GM12891 (cell line): Measurements from ENCODE around the gene FAM20C.

Source experiments
- PAX5 ChIP-seq: IDR thresholded peaks from 2 replicates; pipeline ENCODE4 v1.6.1; 2011; ENCODE audit warnings: low read length, moderate library complexity, mild to moderate bottlenecking; ENCODE audit not compliant: insufficient read depth, severe bottlenecking
- POLR2A ChIP-seq: IDR thresholded peaks from 2 replicates; pipeline ENCODE4 v1.6.1; 2011; ENCODE audit warnings: low read depth, low read length, control low read depth
- POLR2AphosphoS5 ChIP-seq: IDR thresholded peaks from 2 replicates; pipeline ENCODE4 v1.6.1; 2011; ENCODE audit warnings: low read depth, low read length, control low read depth
- POU2F2 ChIP-seq: IDR thresholded peaks from 2 replicates; pipeline ENCODE4 v1.6.1; 2011; ENCODE audit warnings: low read depth, mild to moderate bottlenecking, control low read depth, low read length, moderate library complexity
- SPI1 ChIP-seq: IDR thresholded peaks from 2 replicates; pipeline ENCODE4 v1.6.1; 2011; ENCODE audit warnings: low read depth, low read length, control low read depth
- TAF1 ChIP-seq: IDR thresholded peaks from 2 replicates; pipeline ENCODE4 v1.6.1; 2011; ENCODE audit warnings: low read depth, low read length, control low read depth

GRCh38 chr7:236967-237366 lies 44.6 kb downstream of the FAM20C start:
- TF ChIP-seq POLR2A (no peak), SPI1 (no peak), TAF1 (no peak), POLR2AphosphoS5 (no peak), PAX5 (no peak), POU2F2 (no peak)
